Cardiac fibroblast (primary cell): ENCODE results near the gene SLC12A4.

Experiments
- DNase-seq, 2 donors: peaks; one replicate each; pipeline versions ENCODE4 v3.0.0 to v3.0.0-alpha.2; 2010; ENCODE audit warnings: low read depth in 2 of 2
- H3K4me3 ChIP-seq, 2 donors: replicated peaks in 1 of 2; 1 replicate in 1 of 2; 2 replicates in 1 of 2; pipeline ENCODE4 v1.5.1; 2011; ENCODE audit warnings: low read depth in 2 of 2, low read length in 2 of 2, mild to moderate bottlenecking in 2 of 2, moderate library complexity in 1 of 2
- CTCF ChIP-seq: IDR thresholded peaks from one replicate; pipeline ENCODE4 v1.5.1; 2011; ENCODE audit warnings: low read depth, mild to moderate bottlenecking, low read length, inconsistent platforms

The SLC12A4 gene

GRCh38 chr16:67961551-67961957 lies 6.9 kb downstream of the SLC12A4 start:
- H3K4me3 ChIP-seq, result no peak overlapping the region
- DNase-seq, result no peak
- TF ChIP-seq CTCF, result no peak

GRCh38 chr16:67959536-67960329 lies 8.7 kb downstream of the SLC12A4 start:
- DNase-seq, result peak; percentile 74 to 76
- no peak overlapping the region for H3K4me3 ChIP-seq
- TF ChIP-seq CTCF, result no peak

DNA sequence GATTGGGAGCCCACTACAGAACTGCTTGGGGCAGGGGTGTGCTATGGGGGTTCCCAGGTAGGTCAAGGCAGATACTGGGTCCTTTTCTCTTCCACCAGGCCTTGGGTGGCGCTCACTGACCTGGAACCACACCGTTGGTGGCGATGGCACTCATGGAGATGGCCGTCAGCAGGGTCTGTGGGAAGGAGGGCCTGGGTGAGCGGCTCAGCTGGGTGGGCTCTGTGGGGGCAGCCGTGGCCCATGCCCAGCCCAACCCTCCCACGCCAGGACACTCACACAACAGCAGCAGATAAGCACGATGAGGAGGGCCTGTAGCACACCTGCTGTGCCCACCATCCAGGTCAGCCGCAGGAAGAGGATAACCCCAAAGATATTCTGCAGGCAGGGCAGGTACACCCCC lies 10.8 kb downstream of the SLC12A4 start:
- DNase-seq, result no peak
- TF ChIP-seq CTCF, result no peak
- H3K4me3 ChIP-seq, result no peak overlapping the region

GRCh38 chr16:67954421-67955196 lies 13.8 kb downstream of the SLC12A4 start:
- DNase-seq, result no peak
- H3K4me3 ChIP-seq, result no peak overlapping the region
- TF ChIP-seq CTCF, result no peak

- DNase-seq, result no peak
- H3K4me3 ChIP-seq, result no peak overlapping the region
- TF ChIP-seq CTCF, result no peak
Observed at GRCh38 chr16:67953641-67954375, 14.6 kb downstream of the SLC12A4 start.

DNA sequence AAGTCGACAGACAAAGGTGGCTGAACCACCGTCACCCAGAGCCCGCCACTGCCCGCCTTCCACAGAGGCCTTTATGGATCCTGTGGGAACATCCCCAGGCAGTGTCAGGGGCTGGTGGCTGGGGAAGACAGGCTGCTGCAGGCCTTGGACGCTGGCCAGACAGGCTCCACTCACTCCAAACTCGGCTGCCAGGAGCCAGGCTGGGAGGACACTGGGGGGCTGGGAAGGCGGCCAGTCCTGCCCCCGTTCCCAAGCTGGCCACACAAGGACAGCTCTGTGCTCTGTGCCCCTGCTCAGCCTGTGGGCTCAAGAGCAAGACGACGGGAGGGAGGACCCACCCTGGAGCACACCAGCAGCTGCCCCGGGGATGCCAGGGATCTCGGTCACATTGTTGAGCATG lies 17.0 kb downstream of the SLC12A4 start:
- no peak overlapping the region for H3K4me3 ChIP-seq
- DNase-seq, result no peak

More for the DNA sequence above, 17.0 kb downstream of the SLC12A4 start:
- TF ChIP-seq CTCF, result no peak
